IMR-90 (cell line): Measurements from ENCODE around the gene CYP51A1. TPM values are rescaled to one million over a fixed set of nuclear protein-coding genes. Genes with fewer than 3 reads are reported as not detected.

ENCODE experiments used
- ATAC-seq: fragments of 200-7000 bp; cut with Tn5 transposase; 2 replicates; pipeline ENCODE4 v1.9.1; 2020; ENCODE audit warnings: low read depth, mild to moderate bottlenecking, moderate library complexity
- BruUV-seq: library from RNA; stranded (reverse); fragments of 400-500 nt; replicated peaks from 2 replicates; lab custom pipeline; 2021; lab: Mats Ljungman, UMichigan
- CTCF ChIA-PET: fragments of 300-600 bp; formaldehyde crosslinking; extraction: SDS; loops from one replicate; lab custom pipeline; 2021; ENCODE audit warnings: antibody characterized with exemption; lab: Yijun Ruan, JAX
- POLR2A ChIA-PET: fragments of 300-600 bp; sonication (Branson Sonifier 250); formaldehyde crosslinking; loops from one replicate; lab custom pipeline; 2022; ENCODE audit warnings: antibody characterized with exemption; ENCODE audit not compliant: unreplicated experiment; lab: Charles Lee
- DNase-seq: peaks from one replicate; pipeline ENCODE4 v3.0.0; 2013
- H2AFZ ChIP-seq: replicated peaks from 2 replicates; pipeline ENCODE3; 2013; ENCODE audit warnings: low read length, mild to moderate bottlenecking; ENCODE audit not compliant: poor library complexity
- H2AK5ac ChIP-seq: 2 replicates; pipeline ENCODE4 v1.6.1; 2013; ENCODE audit warnings: low read depth, low read length, inconsistent platforms
- H2AK9ac ChIP-seq: replicated peaks from 2 replicates; pipeline ENCODE3; 2013; ENCODE audit warnings: mild to moderate bottlenecking, low read depth, low read length, moderate library complexity; ENCODE audit not compliant: poor library complexity
- H2BK120ac ChIP-seq: 2 replicates; pipeline ENCODE4 v1.6.1; 2013; ENCODE audit warnings: low read depth, low read length, inconsistent platforms
- H2BK15ac ChIP-seq: 3 replicates; pipeline ENCODE4 v1.6.1; 2013; ENCODE audit warnings: low read depth, low read length, inconsistent platforms
- H2BK20ac ChIP-seq: 2 replicates; pipeline ENCODE4 v1.6.1; 2013; ENCODE audit warnings: low read depth, mild to moderate bottlenecking, inconsistent platforms, low read length, moderate library complexity
- H2BK5ac ChIP-seq: 2 replicates; pipeline ENCODE4 v1.6.1; 2013; ENCODE audit warnings: mild to moderate bottlenecking, low read depth, low read length, inconsistent platforms; ENCODE audit not compliant: poor library complexity, severe bottlenecking
- H3K14ac ChIP-seq: replicated peaks from 2 replicates; pipeline ENCODE4 v1.6.1; 2013; ENCODE audit warnings: low read depth, low read length, inconsistent platforms
- H3K18ac ChIP-seq: 2 replicates; pipeline ENCODE4 v1.6.1; 2013; ENCODE audit warnings: low read depth, low read length, control low read depth
- H3K23ac ChIP-seq: 2 replicates; pipeline ENCODE4 v1.6.1; 2013; ENCODE audit warnings: low read depth, low read length, inconsistent platforms
- H3K27ac ChIP-seq: 2 replicates; pipeline ENCODE4 v1.5.1; 2013; ENCODE audit warnings: mild to moderate bottlenecking, control low read depth, low read length; ENCODE audit not compliant: insufficient read depth
- H3K27me3 ChIP-seq: 2 replicates; pipeline ENCODE4 v1.6.1; 2013; ENCODE audit warnings: low read length; ENCODE audit not compliant: control insufficient read depth, insufficient read depth
- H3K36me3 ChIP-seq: 2 replicates; pipeline ENCODE4 v1.6.1; 2013; ENCODE audit warnings: low read length, mixed read lengths; ENCODE audit not compliant: control insufficient read depth, insufficient read depth
- H3K4ac ChIP-seq: 2 replicates; pipeline ENCODE4 v1.6.1; 2013; ENCODE audit warnings: low read depth, low read length, inconsistent platforms
- H3K4me1 ChIP-seq: 2 replicates; pipeline ENCODE4 v1.6.1; 2013; ENCODE audit warnings: low read length, mixed read lengths; ENCODE audit not compliant: control insufficient read depth, insufficient read depth
- H3K4me2 ChIP-seq: 2 replicates; pipeline ENCODE4 v1.6.1; 2013; ENCODE audit warnings: low read depth, mild to moderate bottlenecking, control low read depth, low read length, moderate library complexity
- H3K4me3 ChIP-seq: 2 replicates; pipeline ENCODE4 v1.5.1; 2013; ENCODE audit warnings: low read depth, mild to moderate bottlenecking, control low read depth, low read length, moderate library complexity; ENCODE audit not compliant: insufficient read depth
- H3K56ac ChIP-seq: 2 replicates; pipeline ENCODE4 v1.6.1; 2013; ENCODE audit warnings: low read length, inconsistent platforms; ENCODE audit not compliant: insufficient read depth; ENCODE audit errors: extremely low read depth
- H3K79me1 ChIP-seq, 2 experiments: 2 replicates each; pipeline ENCODE4 v1.6.1; 2013; ENCODE audit warnings: low read length in 2 of 2, inconsistent platforms in 1 of 2, low read depth in 1 of 2
- H3K9ac ChIP-seq: 2 replicates; pipeline ENCODE4 v1.6.1; 2013; ENCODE audit warnings: low read depth, low read length, control low read depth
- H3K9me1 ChIP-seq: 2 replicates; pipeline ENCODE4 v1.6.1; 2013; ENCODE audit warnings: low read length, inconsistent platforms; ENCODE audit not compliant: insufficient read depth
- H3K9me3 ChIP-seq: 2 replicates; pipeline ENCODE4 v1.6.1; 2013; ENCODE audit warnings: low read length; ENCODE audit not compliant: control insufficient read depth, insufficient read depth
- H4K20me1 ChIP-seq: 2 replicates; pipeline ENCODE4 v1.6.1; 2013; ENCODE audit warnings: low read length, inconsistent platforms; ENCODE audit not compliant: insufficient read depth
- H4K5ac ChIP-seq: 2 replicates; pipeline ENCODE4 v1.6.1; 2013; ENCODE audit warnings: mild to moderate bottlenecking, low read depth, low read length, control low read depth
- H4K8ac ChIP-seq, 2 experiments: 2 replicates each; pipeline ENCODE4 v1.6.1; 2013; ENCODE audit warnings: low read depth in 2 of 2, low read length in 2 of 2, control low read depth in 1 of 2, inconsistent platforms in 1 of 2
- H4K91ac ChIP-seq: 2 replicates; pipeline ENCODE4 v1.6.1; 2013; ENCODE audit warnings: low read depth, low read length, inconsistent platforms; ENCODE audit not compliant: insufficient read depth
- BHLHE40 ChIP-seq: fragments of 150-350 bp; IDR thresholded peaks from 2 replicates; pipeline ENCODE4 v1.6.1; 2016; ENCODE audit warnings: mild to moderate bottlenecking, low read depth, low read length
- CEBPB ChIP-seq: IDR thresholded peaks from 2 replicates; pipeline ENCODE4 v1.6.1; 2012; ENCODE audit warnings: low read depth, low read length, improper control_type of control experiment
- CHD1 ChIP-seq: IDR thresholded peaks from 2 replicates; pipeline ENCODE4 v1.6.1; 2012; ENCODE audit warnings: low read depth, low read length, improper control_type of control experiment
- CTCF ChIP-seq: conservative IDR thresholded peaks from 2 replicates; pipeline ENCODE4 v1.5.1; 2012; ENCODE audit warnings: mild to moderate bottlenecking, low read depth, low read length, improper control_type of control experiment
- ELK1 ChIP-seq: fragments of 150-350 bp; IDR thresholded peaks from 2 replicates; pipeline ENCODE4 v1.6.1; 2016; ENCODE audit warnings: low read depth, mild to moderate bottlenecking, low read length, moderate library complexity, borderline replicate concordance
- FOS ChIP-seq: fragments of 150-350 bp; IDR thresholded peaks from 2 replicates; pipeline ENCODE4 v1.6.1; 2016; ENCODE audit warnings: low read depth, low read length
- MAFK ChIP-seq: IDR thresholded peaks from 2 replicates; pipeline ENCODE4 v1.6.1; 2012; ENCODE audit warnings: low read depth, low read length, improper control_type of control experiment
- MAZ ChIP-seq: IDR thresholded peaks from 2 replicates; pipeline ENCODE4 v1.6.1; 2012; ENCODE audit warnings: low read depth, mild to moderate bottlenecking, low read length, improper control_type of control experiment, moderate library complexity, borderline replicate concordance
- MXI1 ChIP-seq: IDR thresholded peaks from 2 replicates; pipeline ENCODE4 v1.6.1; 2012; ENCODE audit warnings: low read depth, mild to moderate bottlenecking, low read length, moderate library complexity, borderline replicate concordance
- NFE2L2 ChIP-seq: fragments of 150-350 bp; IDR thresholded peaks from 2 replicates; pipeline ENCODE4 v1.6.1; 2016; ENCODE audit warnings: low read depth, mild to moderate bottlenecking, low read length
- POLR2A ChIP-seq: IDR thresholded peaks from 2 replicates; pipeline ENCODE4 v1.6.1; 2012; ENCODE audit warnings: mild to moderate bottlenecking, low read depth, low read length
- RAD21 ChIP-seq: IDR thresholded peaks from 2 replicates; pipeline ENCODE4 v1.6.1; 2012; ENCODE audit warnings: low read length, improper control_type of control experiment
- RCOR1 ChIP-seq: IDR thresholded peaks from 2 replicates; pipeline ENCODE4 v1.6.1; 2012; ENCODE audit warnings: mild to moderate bottlenecking, low read length, improper control_type of control experiment; ENCODE audit not compliant: insufficient replicate concordance
- RFX5 ChIP-seq: IDR thresholded peaks from 2 replicates; pipeline ENCODE4 v1.8.0; 2012; ENCODE audit warnings: low read depth, mild to moderate bottlenecking, low read length, moderate library complexity
- SMC3 ChIP-seq: fragments of 150-350 bp; IDR thresholded peaks from 2 replicates; pipeline ENCODE4 v1.6.1; 2016; ENCODE audit warnings: low read depth, mild to moderate bottlenecking, antibody characterized with exemption, low read length, moderate library complexity
- USF2 ChIP-seq: fragments of 150-350 bp; IDR thresholded peaks from 2 replicates; pipeline ENCODE4 v1.6.1; 2017; ENCODE audit warnings: mild to moderate bottlenecking, antibody characterized with exemption, low read length, low read depth
- WGBS, 2 experiments: methylation state at CpG; one replicate each; pipeline versions ENCODE4 v1.1.5 to v1.1.7; 2013; ENCODE audit warnings: missing lambda C conversion rate in 2 of 2; ENCODE audit not compliant: insufficient read length in 1 of 2; ENCODE audit errors: extremely low coverage in 2 of 2; 5-methylcytosine and 5-hydroxymethylcytosine counted together
- dilution Hi-C: fragments of 300-500 bp; cut with HindIII; formaldehyde crosslinking; loops from one replicate; pipeline ENCODE4 v1.14.3; 2018; ENCODE audit warnings: low sequenced_read_pairs; ENCODE audit not compliant: unreplicated experiment
- in situ Hi-C: fragments of 300-500 bp; cut with MboI; formaldehyde crosslinking; loops from 3 replicates; pipeline ENCODE4 v1.14.3; 2019; ENCODE audit warnings: low sequenced_read_pairs, inconsistent platforms, mixed read lengths
- intact Hi-C: fragments of 100-400 bp; cut with micrococcal nuclease; formaldehyde crosslinking; loops from 2 replicates; pipeline ENCODE4 v1.10.0; 2022
- polyA plus RNA-seq, 3 experiments: library from polyadenylated mRNA; depleted of rRNA; stranded (reverse); fragments of >200 nt; gene quantifications; 2 replicates each; pipeline ENCODE4 v1.2.3, GENCODE V29; 2012; ENCODE audit warnings: low replicate concordance in 1 of 3
- total RNA-seq: library from RNA; depleted of rRNA; stranded (reverse); fragments of >200 nt; gene quantifications from 2 replicates; pipeline ENCODE4 v1.2.3, GENCODE V29; 2012

CYP51A1 gene
- total and polyA plus RNA-seq, 2 of the 4 experiments (the other 2 are of a cell fraction): 12.1 to 76.4 TPM

- H2BK120ac ChIP-seq: no peak overlapping the region
- H3K9me3 ChIP-seq: no peaks in the 10 kb centered on the region
- H3K27me3 ChIP-seq: no peaks in the 10 kb centered on the region
- H2BK20ac ChIP-seq: no peak overlapping the region
- dilution Hi-C loops (no loop called here), intact Hi-C loops (no loop called here), in situ Hi-C loops (no loop called here)
- ChIA-PET CTCF (no interaction called here), POLR2A (no interaction called here)
- H2AK5ac ChIP-seq: no peak overlapping the region
- H4K8ac ChIP-seq: no peak overlapping the region
- 83% methylated on average over 1 of the region's 1 CpG; no CpG with 5 or more reads in 1 of the 2 experiments for WGBS, 2 experiments
- no peak overlapping the region for H2BK5ac ChIP-seq
- H3K9me1 ChIP-seq: no peaks in the 10 kb centered on the region
- H2AFZ ChIP-seq: no peak overlapping the region
- BruUV-seq: no TSS peak
- no peak overlapping the region; the same call in 1 of the 2 replicates for H3K18ac ChIP-seq
- DNase-seq (no peak), ATAC-seq (no peak)
- no peak overlapping the region for H3K27ac ChIP-seq
- H4K20me1 ChIP-seq: no peaks in the 10 kb centered on the region
- no peak overlapping the region for H3K9ac ChIP-seq
- H3K4me3 ChIP-seq: no peak overlapping the region
- H3K4me2 ChIP-seq: no peak overlapping the region
- H2AK9ac ChIP-seq: no peak overlapping the region
- no peaks in the 10 kb centered on the region for H3K36me3 ChIP-seq
- no peaks in the 10 kb centered on the region for H3K79me1 ChIP-seq
- no peak overlapping the region for H3K4ac ChIP-seq
- no peak overlapping the region for H4K91ac ChIP-seq
- H3K4me1 ChIP-seq: peaks cover 9% of the 10 kb centered on the region; the same call in 1 of the 2 replicates
- no peak overlapping the region for H3K14ac ChIP-seq
- H3K56ac ChIP-seq: no peak overlapping the region
- no peak overlapping the region for H2BK15ac ChIP-seq
- H4K5ac ChIP-seq: no peak overlapping the region
- TF ChIP-seq CTCF: no peak
- TF ChIP-seq POLR2A: no peak
- TF ChIP-seq RFX5: no peak
- TF ChIP-seq MAZ: no peak
- no peak for TF ChIP-seq ELK1
- TF ChIP-seq RCOR1: no peak
- no peak for TF ChIP-seq MXI1
- TF ChIP-seq RAD21: no peak
- TF ChIP-seq FOS: no peak
- no peak for TF ChIP-seq NFE2L2
- no peak for TF ChIP-seq BHLHE40
- TF ChIP-seq MAFK: no peak
- no peak for TF ChIP-seq CEBPB
- TF ChIP-seq USF2: no peak
- no peak for TF ChIP-seq SMC3
- TF ChIP-seq CHD1: no peak
- no peak overlapping the region for H3K23ac ChIP-seq
Observed at GRCh38 chr7:92155108-92155739, 20.9 kb upstream of the CYP51A1 start.
